HG02759 (cell line): Measurements from ENCODE around the gene CABP7.
"Not testable (repeated sequence)": the region's sequence is repeated elsewhere in the genome, so short reads cannot be mapped to it uniquely, and the experiment has no call there.

Experiments used
- ATAC-seq: cut with Tn5 transposase; IDR thresholded peaks from one replicate; pipeline ENCODE4 v1.9.1; 2021; ENCODE audit warnings: mild to moderate bottlenecking, moderate library complexity; ENCODE audit not compliant: unreplicated experiment

The CABP7 gene

DNA sequence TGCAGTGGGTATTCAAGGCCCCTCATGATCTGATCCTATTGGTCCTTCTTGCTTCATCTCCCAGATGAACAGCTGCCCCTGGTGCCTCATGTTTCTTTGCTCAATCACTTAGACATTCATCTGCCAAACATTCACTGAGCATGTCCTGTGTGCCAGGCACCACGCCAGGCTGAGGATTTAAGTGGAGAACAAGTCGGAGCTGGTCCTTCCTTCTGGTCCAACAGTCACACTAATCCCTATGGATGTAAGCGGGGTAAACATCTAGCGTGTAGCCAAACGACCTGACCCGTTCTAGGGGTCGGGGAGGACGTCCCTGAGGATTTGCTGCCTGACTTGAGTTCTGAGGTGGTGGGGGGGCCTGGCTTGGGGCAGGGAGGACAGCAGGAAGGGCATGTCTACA lies 25.1 kb downstream of the CABP7 start:
- no peak for ATAC-seq

DNA sequence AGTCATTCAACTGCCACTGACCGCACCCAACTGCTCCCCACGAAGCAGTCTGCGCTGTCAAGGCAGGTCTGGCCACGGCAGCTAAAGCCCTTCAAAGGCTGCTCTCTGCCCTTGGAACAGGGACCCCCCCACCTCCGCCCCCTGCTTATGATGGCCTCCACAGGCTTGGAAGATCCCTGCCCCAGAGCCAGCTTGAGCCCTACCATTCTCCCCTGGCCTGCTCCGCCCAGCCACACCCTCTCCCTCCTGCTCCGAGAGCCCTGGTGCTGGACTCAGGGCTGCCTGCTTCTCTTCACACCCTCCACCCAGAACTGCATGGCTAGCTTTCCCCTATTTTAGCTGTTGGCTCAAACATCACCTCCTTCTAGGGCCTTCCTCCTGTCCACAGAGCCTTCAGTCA lies 28.0 kb downstream of the CABP7 start:
- no peak for ATAC-seq

- no peak for ATAC-seq
Observed at GRCh38 chr22:29748248-29748893, 28.6 kb downstream of the CABP7 start.

- no peak for ATAC-seq
Observed at GRCh38 chr22:29750029-29750428, 30.2 kb downstream of the CABP7 start.

GRCh38 chr22:29750559-29751538 lies 31.0 kb downstream of the CABP7 start:
- ATAC-seq, result no peak

DNA sequence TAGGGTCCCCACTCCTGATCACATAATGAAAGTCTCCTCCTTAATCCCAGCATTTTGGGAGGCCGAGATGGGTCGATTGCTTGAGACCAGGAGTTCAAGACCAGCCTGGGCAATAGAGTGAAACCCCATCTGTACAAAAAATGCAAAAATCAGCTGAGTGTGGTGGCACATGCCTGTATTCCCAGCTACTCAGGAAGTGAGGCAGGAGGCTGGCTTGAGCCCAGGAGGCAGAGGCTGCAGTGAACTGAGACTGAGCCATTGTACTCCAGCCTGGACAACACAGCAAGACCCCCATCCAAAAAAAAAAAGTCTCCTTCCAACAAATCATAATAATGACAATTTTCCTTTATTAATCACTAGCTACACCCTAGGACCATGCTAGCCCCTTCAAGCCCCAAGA lies 31.9 kb downstream of the CABP7 start:
- no peak for ATAC-seq

DNA sequence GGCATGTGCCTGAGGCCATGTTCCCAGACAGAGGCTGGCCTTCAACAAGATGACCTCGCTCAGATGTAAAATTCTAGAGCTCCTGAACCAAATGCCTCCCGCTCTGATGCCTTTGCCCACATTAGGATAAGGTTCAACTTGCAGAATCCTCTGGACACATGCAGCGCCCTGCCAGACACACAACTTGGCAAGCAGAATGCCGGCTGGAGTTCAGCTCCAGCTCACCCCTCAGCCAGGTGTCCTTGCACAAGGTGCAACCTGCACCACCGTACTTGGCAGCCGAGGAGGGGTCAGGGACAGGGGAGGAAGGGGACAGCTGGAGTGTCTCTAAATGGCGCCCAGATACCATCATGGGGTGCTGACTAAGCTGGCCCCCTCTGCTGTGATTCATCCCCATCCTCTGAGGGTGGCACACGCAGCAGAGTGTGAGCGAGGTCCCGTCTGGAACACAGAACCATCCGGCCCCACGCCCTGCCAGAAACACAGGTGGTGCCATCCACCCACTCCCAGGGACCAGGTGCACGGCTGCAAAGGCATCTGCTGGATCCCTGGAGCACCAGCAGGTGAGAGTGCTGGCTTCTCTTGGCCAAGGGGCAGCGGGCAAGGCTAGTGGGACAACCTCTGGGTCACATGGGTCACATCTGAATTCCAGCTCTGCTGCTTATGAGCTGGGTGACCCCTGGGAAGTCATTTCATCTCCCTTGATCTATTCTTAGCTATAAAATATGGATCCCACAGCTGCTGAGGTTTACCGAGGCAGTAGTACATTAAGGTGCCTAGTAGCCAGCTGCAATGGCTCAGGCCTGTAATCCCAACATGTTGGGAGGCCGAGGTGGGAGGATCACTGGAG lies 34.2 kb downstream of the CABP7 start:
- ATAC-seq, result no peak

DNA sequence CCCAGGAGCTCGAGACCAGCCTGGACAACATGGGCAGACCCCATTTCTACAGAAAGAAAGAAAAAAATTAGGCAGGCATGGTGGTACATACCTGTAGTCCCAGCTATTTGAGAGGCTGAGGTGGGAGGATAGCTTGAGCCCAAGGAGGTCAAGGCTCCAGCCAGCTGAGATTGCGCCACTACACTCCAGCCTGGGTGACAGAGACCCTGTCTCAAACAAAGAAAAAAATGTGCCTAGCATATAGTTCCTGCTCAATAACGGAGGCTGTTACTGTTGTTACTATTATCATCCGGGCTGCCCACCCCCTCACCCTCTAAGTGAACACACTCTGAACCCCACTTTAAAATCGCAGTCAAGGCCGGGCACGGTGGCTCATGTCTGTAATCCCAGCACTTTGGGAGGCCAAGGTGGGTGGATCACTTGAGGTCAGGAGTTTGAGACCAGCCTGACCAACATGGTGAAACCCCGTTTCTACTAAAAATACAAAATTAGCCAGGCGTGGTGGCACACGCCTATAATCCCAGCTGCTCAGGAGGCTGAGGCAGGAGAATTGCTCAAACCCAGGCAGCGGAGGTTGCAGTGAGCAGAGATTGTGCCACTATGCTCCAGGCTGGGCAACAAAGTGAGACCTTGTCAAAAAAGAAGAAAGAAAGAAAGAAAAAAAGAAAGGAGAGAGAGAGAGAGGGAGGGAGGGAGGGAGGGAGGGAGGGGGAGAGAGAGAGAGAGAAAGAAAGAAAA lies 35.0 kb downstream of the CABP7 start:
- ATAC-seq, result not testable (repeated sequence)

DNA sequence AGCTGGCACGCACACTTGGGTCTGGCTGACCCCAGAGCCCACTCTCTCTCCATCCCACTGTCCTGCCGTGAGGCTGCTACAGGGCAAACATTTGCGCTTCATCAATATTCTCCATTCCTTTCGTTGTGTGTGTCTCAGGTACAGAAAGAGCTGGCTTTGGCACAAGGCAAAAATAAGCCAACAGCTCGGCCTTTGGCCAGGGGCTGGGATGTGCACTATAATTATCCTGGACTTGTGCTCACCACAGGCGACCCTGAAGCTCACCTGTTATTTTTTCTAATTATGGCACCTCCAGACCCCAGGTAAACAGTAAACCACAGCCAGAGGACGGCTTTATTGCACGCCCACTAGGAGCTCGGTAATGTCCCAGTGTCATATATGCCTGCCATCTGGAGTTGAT lies 36.1 kb downstream of the CABP7 start:
- ATAC-seq, result no peak

GRCh38 chr22:29756341-29756740 lies 36.5 kb downstream of the CABP7 start:
- ATAC-seq, result no peak

DNA sequence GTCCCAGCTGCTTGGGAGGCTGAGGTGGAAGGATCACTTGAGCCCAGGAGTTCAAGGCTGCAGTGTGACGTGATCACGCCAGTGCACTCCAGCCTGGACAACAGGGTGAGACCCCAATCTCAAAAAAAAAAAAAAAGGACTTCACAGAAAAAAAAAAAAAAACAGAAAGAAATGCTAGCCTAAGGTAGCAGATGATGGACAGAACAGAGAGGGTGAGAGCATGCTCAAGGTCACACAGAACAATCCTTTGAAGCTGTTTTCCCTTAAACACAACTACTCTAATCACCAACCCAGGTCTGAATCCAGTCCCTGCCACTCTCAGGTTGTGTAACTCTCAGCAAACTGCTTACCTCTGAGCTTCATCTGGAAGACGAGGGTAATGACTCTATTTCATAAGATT lies 37.3 kb downstream of the CABP7 start:
- ATAC-seq, result no peak

GRCh38 chr22:29758068-29758622 lies 38.3 kb downstream of the CABP7 start:
- no peak for ATAC-seq

DNA sequence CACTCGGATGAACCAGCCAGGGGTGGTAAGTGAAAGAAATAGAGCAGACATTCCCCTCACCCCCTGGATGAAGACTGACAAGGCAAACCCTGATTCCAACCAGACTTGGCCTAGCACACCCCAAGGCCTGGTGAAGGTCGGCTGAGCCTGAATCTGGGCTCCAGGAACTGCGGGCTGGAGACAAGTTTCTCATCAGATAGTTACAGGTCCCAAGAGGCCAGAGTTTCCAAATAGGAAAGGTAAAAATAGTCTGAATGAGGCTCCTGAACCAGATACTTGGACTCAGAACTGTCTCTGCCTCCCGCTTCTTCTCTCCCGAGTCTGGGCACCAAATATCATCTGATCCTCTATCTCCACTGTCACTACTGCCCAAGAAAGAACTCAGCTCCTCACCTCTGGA lies 39.2 kb downstream of the CABP7 start:
- no peak for ATAC-seq

DNA sequence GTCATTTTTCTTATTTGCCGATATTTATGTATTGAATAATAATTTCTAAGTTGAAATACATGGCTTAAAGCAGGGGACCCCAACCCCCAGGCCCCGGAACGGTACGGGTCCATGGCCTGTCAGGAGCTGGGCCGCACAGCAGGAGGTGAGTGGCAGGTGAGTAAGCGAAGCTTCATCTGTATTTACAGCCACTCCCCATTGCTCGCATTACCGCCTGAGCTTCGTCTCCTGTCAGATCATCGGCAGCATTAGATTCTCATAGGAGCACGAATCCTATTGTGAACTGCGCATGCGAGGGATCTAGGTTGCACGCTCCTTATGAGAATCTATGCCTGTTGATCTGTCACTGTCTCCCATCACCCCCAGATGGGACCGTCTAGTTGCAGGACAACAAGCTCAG lies 42.5 kb downstream of the CABP7 start:
- ATAC-seq, result no peak

GRCh38 chr22:29765905-29766631 lies 46.3 kb downstream of the CABP7 start:
- peak; percentile 2 for ATAC-seq

DNA sequence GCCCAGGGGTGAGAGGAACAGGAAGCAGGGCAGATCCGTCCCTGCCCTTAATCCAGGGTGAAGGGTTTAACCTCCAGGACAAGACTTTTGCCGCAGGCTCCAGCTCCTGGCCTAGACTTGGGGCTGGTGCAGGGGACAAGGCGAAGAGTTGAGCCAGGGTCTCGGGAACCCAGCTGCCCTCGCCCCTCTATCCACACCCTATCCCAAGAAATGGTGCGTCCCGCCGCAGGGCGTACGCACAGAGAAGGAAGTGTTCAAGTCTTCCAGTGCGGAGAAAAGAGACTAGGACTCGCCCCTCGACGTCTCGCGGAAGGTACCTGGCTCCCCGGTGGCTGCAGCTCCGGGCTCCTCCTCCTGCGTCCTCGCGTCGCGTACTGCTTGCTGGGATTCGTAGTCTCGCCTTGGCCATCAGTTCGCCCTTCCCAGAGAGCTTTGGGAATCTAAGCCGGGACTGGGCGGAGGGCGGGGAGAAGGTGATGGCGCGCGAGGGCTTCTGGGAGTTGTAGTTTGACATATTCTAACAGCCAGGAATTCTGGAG lies 46.9 kb downstream of the CABP7 start, which contains the start of gene ZMAT5:
Gene ZMAT5 (minus strand): TSS at position 376 of the 539 bp plus-strand sequence. CDS start 18,463 bp downstream, outside the sequence.
- peak; percentile 89 for ATAC-seq

DNA sequence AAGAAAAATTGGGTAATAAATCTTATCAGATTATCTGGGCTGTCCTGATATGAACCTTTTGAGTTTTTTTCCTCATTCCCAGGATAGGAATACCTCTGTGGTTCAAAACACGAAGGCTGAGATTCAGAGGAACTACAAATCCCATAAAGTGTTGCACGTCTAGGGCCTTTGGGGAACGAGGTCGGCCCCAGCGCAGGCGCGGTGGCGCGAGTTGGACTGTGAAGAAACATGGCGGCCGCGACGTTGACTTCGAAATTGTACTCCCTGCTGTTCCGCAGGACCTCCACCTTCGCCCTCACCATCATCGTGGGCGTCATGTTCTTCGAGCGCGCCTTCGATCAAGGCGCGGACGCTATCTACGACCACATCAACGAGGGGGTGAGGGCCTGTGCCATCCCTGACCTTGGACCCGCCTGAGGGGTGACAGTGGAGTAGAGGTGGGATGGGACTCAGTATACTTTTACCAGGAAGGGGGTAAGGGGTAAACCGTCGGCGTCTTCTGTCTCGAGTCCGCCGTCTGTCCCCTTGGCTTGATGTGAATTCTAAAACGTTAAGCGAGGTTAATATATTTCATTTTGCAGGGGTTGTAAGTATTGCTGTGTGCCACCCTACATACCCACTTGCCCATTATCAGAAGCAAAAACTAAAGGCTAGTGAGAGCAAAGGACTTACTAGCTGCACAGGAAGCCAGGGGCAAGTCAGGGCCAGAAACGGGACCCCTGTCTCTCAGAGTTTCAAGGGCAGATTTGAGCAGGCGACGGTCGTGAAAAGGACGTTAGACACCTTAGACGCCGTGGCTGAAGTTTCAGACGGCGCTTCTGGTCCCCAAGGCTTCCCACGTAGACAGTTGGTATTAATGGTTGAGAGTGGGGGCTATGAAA lies 47.6 kb downstream of the CABP7 start, which contains the start of gene UQCR10:
Gene UQCR10 (plus strand): TSS at position 199 of the 881 bp plus-strand sequence. CDS start 30 bp downstream, at position 229.
- peak; percentile 72 for ATAC-seq
